Fibroblast of mammary gland (primary cell): Measurements from ENCODE around the gene ANO7.

Experiments used
- DNase-seq: peaks from one replicate; pipeline ENCODE4 v3.0.0-alpha.2; 2010; ENCODE audit warnings: low read depth
- H3K4me3 ChIP-seq: 2 replicates; pipeline ENCODE4 v1.5.1; 2011; ENCODE audit warnings: low read depth, mild to moderate bottlenecking, low read length, moderate library complexity; ENCODE audit not compliant: control insufficient read depth
- CTCF ChIP-seq: conservative IDR thresholded peaks from 2 replicates; pipeline ENCODE4 v1.5.1; 2011; ENCODE audit warnings: low read depth, low read length, inconsistent platforms; ENCODE audit not compliant: control insufficient read depth, insufficient read depth

ANO7 gene

GRCh38 chr2:241188361-241189092 is at the start of gene ANO7:
Gene ANO7 (plus strand): TSS chr2:241188677. CDS start chr2:241190064, 1,387 bp downstream.
- no peak for DNase-seq
- H3K4me3 ChIP-seq, result no peak within 1 kb of the TSS
- no peak for TF ChIP-seq CTCF

- no peak for DNase-seq
- no peak for TF ChIP-seq CTCF
Observed at GRCh38 chr2:241139531-241140444, 48.7 kb upstream of the ANO7 start.

GRCh38 chr2:241140445-241140840 is 48.0 kb upstream of the ANO7 start:
- no peak overlapping the region for H3K4me3 ChIP-seq
- TF ChIP-seq CTCF, result no peak
- no peak for DNase-seq

More at GRCh38 chr2:241139531-241140444, 48.7 kb upstream of the ANO7 start:
- no peak overlapping the region for H3K4me3 ChIP-seq

- TF ChIP-seq CTCF, result no peak
- no peak for DNase-seq
Observed at GRCh38 chr2:241141214-241141770, 47.2 kb upstream of the ANO7 start.

GRCh38 chr2:241142063-241142462 is 46.4 kb upstream of the ANO7 start:
- DNase-seq, result no peak
- no peak overlapping the region for H3K4me3 ChIP-seq
- TF ChIP-seq CTCF, result no peak

More at GRCh38 chr2:241141214-241141770, 47.2 kb upstream of the ANO7 start:
- no peak overlapping the region for H3K4me3 ChIP-seq

- DNase-seq, result no peak
- TF ChIP-seq CTCF, result no peak
- no peak overlapping the region for H3K4me3 ChIP-seq
Observed at GRCh38 chr2:241142593-241142992, 45.9 kb upstream of the ANO7 start.
